Ovary (tissue), 3 donors: ENCODE data around the gene IKZF1.

ENCODE experiments used
- EP300 ChIP-seq: sonication (generic); formaldehyde crosslinking; IDR thresholded peaks from one replicate; pipeline ENCODE4 v1.6.1; 2017; ENCODE audit warnings: antibody characterized with exemption
- TF ChIP-seq, protein P1 (sequence below), 3 donors: fragments of 450-650 bp in 2 of 3; fragments of 200-600 bp in 1 of 3; IDR thresholded peaks; one replicate each; pipeline versions ENCODE4 v1.5.1 to v1.8.0; 2016 to 2022; ENCODE audit warnings: antibody characterized with exemption in 3 of 3, mild to moderate bottlenecking in 1 of 3
- donor health status: DM: no; HTN: no; CAD: no.

DNA sequence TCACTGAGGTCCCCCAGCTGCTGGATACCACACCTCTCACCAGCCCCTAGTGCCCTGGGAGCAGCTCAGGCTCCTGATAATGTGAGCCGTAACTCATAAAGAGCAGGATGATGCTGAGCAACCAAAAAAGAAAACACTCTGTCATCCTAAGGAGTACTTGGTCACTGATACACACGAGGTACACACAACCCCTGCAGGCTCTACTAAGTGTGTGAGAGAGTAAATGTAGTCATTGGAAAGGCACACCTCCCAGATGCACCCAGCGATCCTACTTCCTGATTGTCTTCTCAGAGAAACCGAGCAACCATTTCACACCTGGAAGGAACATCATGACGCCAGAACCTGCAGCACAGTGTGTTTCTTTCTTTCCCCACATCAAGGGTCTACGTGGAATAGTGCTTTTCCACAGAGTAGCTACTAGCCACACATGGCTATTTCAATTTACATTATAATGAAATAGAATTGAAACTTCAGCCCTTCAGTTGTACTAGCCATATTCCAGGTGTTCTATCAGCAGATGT lies 111.4 kb downstream of the IKZF1 start:
- TF ChIP-seq, protein P1, sequence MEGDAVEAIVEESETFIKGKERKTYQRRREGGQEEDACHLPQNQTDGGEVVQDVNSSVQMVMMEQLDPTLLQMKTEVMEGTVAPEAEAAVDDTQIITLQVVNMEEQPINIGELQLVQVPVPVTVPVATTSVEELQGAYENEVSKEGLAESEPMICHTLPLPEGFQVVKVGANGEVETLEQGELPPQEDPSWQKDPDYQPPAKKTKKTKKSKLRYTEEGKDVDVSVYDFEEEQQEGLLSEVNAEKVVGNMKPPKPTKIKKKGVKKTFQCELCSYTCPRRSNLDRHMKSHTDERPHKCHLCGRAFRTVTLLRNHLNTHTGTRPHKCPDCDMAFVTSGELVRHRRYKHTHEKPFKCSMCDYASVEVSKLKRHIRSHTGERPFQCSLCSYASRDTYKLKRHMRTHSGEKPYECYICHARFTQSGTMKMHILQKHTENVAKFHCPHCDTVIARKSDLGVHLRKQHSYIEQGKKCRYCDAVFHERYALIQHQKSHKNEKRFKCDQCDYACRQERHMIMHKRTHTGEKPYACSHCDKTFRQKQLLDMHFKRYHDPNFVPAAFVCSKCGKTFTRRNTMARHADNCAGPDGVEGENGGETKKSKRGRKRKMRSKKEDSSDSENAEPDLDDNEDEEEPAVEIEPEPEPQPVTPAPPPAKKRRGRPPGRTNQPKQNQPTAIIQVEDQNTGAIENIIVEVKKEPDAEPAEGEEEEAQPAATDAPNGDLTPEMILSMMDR (IDR thresholded peaks at IDR 0.05) = no peak
- no peak for TF ChIP-seq EP300
